Stimulated activated CD8-positive, alpha-beta memory T cell treated with anti-CD3 and anti-CD28 coated beads, Interleukin-12 subunit alpha, Interleukin-12 subunit beta, amount 100 ng/mL, for 24 hours (primary cell): ENCODE measurements around the gene TAF4.

ENCODE experiments used
- DNase-seq: peaks from one replicate; pipeline ENCODE4 v3.0.0-alpha.2; 2020; ENCODE audit errors: extremely low read depth

TAF4 gene

DNA sequence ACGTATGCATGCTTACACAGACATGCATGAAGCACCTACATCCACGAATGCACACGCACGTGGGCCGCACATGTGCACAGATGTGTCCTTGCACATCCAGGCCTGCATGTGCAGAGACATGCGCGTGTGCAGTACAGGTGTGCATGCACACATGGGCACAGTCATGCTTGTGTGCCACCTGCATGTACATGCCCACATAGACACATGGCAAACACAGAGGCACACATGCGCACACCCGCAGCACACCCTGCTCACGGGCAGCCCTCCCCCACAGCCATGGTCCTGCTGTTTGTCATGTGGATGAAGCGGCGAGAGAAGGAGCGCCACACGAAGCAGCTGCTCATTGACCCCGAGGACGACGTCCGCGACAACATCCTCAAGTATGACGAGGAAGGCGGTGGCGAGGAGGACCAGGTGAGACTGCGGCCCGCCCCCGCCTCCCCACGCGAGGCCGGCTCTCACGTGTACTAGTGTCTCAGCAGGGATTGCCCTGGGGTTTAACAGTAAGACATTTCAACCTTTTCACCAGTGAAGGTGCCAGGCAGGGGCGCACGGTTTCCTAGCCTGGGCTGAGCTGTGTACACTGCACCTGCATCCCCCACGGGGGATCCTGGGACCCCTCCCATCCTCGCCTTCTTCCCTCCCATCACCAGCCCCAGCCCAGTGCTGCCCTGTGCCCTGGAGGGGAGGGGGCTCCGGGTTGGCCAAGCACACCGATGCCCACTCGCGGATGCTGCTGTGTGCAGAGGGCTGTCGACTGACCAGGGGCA lies 132.8 kb downstream of the TAF4 start:
- DNase-seq: no peak

GRCh38 chr20:61932199-61932592 lies 133.5 kb downstream of the TAF4 start:
- no peak for DNase-seq

DNA sequence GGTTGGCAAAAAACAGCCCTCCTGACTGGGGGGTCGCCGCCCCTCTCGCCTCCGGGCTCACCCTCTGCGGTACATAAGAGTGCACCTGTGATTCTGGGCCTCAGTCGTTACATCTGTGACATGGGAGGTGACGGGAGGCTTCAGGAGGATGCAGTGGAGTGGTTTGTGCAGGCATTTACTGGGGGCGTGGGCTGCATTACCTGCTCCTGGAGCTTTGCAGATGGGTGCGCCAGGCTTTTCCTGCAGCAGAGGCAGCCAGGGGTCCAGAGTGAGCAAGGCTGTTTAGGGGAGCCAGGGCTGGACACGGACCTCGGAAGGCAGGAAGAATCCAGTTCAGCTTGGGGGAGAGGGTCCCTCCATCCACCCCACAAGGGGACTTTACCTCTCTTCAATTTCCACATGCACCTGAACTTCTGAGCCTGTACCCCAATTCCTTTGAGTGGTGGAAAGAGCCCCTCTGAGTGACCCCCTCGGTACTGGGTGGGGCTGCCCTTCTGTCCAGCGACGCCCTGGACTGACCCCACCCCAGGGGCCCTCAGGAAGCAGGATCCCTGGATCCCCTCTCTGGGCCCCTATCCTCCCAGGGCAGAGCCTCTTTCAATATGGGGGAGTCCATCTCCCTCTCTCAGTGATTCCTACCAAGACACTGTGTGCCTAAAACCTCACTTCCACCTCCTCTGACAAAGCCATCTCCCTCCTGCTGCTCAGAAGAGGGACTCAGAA lies 134.0 kb downstream of the TAF4 start:
- no peak for DNase-seq

- DNase-seq: no peak
These were observed 134.8 kb downstream of the TAF4 start for GRCh38 chr20:61930776-61931475.

DNA sequence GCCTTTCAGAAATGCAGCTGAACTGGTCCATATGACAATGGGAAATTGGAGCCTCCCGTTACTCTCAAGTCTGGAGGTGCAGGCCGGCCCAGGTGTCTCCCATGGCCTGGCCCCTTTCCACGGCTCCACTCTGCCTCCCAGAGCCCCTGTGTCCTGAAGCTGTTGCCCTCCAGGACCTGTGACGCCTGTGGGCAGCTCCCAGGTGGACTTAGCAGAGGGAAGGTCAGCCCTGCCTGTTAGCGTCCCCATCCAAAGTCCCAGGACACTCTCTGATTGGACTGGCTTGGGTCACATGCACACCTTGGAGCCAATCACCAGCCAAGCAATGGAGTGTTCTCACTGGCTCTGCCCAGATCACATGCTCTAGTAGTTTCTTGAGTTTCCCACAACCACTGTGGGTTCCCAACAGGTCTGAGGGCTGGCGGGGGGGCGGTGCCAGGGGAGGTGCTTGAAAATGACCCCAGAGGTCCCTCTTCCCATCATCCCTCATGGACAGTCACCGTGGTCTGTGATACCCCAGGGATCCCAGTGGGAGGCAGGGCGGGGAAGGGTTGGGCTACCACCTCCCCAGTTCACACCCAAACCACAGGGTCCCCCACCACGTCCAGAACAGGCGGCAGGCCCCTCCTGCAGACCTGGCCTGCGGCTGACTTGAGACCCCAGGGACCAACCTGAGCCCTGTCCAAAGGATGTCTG lies 135.6 kb downstream of the TAF4 start:
- DNase-seq: no peak

DNA sequence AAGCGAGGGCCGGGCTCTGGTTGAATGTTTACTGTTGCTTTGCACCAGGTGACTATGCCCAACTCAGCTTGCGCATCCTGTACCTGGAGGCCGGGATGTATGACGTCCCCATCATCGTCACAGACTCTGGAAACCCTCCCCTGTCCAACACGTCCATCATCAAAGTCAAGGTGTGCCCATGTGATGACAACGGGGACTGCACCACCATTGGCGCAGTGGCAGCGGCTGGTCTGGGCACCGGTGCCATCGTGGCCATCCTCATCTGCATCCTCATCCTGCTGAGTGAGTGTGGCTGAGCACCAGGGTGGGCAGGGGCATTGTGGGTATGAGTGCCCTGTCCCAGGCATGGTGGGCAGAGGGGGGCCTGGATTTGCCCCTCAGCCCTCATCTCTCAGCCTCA lies 136.1 kb downstream of the TAF4 start:
- DNase-seq: no peak

DNA sequence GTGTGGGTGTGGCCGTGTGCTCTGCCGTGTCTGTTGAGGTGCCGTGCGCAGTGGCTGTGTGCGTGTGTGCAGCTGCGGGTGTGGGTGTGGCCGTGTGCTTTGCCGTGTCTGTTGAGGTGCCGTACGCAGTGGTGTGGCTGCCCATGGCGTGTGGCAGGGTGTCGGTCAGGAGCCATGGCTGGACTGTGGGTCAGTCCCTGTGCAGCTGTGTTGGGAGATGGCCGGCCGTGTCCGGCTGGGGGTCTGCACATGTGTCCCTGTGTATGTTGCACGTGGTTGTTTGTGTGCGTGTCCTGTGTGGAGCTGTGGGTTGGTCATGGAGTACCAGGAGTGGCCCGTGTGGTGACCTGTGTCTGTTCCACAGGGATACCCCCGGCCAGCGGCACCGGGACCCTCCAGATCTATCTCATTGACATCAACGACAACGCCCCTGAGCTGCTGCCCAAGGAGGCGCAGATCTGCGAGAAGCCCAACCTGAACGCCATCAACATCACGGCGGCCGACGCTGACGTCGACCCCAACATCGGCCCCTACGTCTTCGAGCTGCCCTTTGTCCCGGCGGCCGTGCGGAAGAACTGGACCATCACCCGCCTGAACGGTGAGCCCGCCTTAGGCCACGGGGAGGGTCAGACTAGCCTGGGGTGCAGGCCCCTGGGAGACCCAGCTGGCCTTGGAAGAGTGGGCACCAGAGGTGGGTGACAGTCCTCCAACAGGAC lies 137.7 kb downstream of the TAF4 start:
- no peak for DNase-seq

- DNase-seq: no peak
These were observed 138.4 kb downstream of the TAF4 start for GRCh38 chr20:61927193-61927825.

- DNase-seq: no peak
These were observed 138.9 kb downstream of the TAF4 start for GRCh38 chr20:61926796-61927192.

GRCh38 chr20:61926253-61926613 lies 139.4 kb downstream of the TAF4 start:
- no peak for DNase-seq

DNA sequence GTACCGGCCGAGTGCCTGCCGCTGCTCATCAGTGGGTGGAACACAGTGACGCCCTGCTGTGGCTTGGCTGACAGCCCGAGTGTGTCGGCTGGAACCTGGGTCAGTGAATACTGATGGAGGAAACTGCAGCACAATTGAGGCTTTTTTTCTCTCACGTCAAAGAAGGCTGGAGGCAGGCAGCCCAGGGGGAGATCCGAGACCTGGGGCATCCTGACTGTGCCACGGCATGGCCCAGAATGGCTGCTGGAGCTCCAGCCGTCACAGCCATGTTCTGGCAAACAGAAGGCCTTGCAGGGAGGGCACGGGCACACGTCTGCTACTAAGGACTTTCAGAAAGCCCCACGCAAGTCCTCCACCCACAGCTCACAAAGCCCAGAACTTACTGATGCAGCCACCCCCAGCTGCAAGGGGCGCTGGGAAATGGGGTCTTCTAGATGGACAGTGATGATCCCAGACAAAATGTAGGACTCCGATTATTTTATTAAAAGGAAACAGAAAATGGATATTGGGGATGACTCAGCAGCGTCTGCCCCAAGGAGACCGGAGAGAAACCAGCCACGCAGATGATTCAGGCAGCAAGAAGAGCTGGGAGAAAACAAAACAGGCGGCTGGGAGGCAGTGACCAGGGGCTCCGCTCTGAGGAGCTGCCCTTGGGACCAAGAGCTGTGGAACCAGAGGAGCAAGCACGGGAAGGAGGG lies 140.0 kb downstream of the TAF4 start:
- no peak for DNase-seq

- DNase-seq: no peak
These were observed 140.7 kb downstream of the TAF4 start for GRCh38 chr20:61924858-61925554.
